Measurements from ENCODE around the gene MYH11.

DNA sequence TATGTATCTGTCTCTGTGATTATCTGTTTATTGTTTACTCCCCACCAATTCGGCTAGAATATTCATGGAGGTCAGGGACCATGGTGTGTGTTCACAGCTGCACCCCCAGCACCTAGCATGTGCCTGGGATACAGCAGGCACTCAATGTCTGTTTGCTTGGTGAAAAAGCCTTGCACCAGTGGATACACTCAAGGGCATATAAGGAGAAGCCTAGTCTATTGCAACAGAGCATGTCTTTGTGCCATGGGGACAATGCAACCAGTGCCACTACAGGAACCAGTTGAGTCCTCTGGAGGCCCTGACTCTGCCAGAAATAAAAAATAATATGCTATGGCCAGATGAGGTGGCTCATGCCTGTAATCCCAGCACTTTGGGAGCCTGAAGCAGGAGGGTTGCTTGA, 113.2 kb downstream of the MYH11 start:
- TF ChIP-seq CTCF (IDR thresholded peaks at IDR 0.05) (no peak), POLR2A (IDR thresholded peaks at IDR 0.05) (no peak)

Measured in lower leg skin (tissue), 3 donors.